GM12878 (cell line): ENCODE results near the gene RBM26. TPM values are rescaled to one million over a fixed set of nuclear protein-coding genes. Genes with fewer than 3 reads are reported as not detected.

Experiments
- ATAC-seq: fragments of 200-7000 bp; cut with Tn5 transposase; 3 replicates; pipeline ENCODE4 v1.9.1; 2020; ENCODE audit warnings: mild to moderate bottlenecking, moderate library complexity
- BruUV-seq: library from RNA; stranded (reverse); fragments of 400-500 nt; replicated peaks from 2 replicates; lab custom pipeline; 2021; lab: Mats Ljungman, UMichigan
- CTCF ChIA-PET: fragments of 300-600 bp; sonication (Branson Sonifier 250); formaldehyde crosslinking; extraction: SDS; loops from one replicate; lab custom pipeline; 2021; ENCODE audit warnings: inconsistent platforms; lab: Yijun Ruan, JAX
- POLR2A ChIA-PET: fragments of 350-600 bp; formaldehyde crosslinking; extraction: SDS; loops from one replicate; lab custom pipeline; 2021; ENCODE audit warnings: inconsistent platforms; lab: Charles Lee
- RAD21 ChIA-PET: fragments of 300-600 bp; sonication (Branson Sonifier 250); formaldehyde crosslinking; loops from one replicate; lab custom pipeline; 2023; ENCODE audit warnings: antibody characterized with exemption; ENCODE audit not compliant: unreplicated experiment; lab: Charles Lee
- SMC1A ChIA-PET: fragments of 300-600 bp; sonication (Branson Sonifier 250); formaldehyde crosslinking; loops from one replicate; lab custom pipeline; 2023; ENCODE audit not compliant: unreplicated experiment, uncharacterized antibody; lab: Charles Lee
- DNase-seq: peaks from one replicate; pipeline ENCODE4 v3.0.0-alpha.2; 2011; ENCODE audit warnings: low read depth, low spot score
- FAIRE-seq: peaks from 3 replicates; lab custom pipeline; 2011; peaks lifted over from hg19 to GRCh38; lab: Jason Lieb, UNC
- H2AFZ ChIP-seq: 2 replicates; pipeline ENCODE4 v1.6.0; 2011; ENCODE audit warnings: low read depth, low read length, control low read depth; ENCODE audit not compliant: control insufficient read depth
- H3K27ac ChIP-seq: 2 replicates; pipeline ENCODE4 v1.5.1; 2011; ENCODE audit warnings: control low read depth; ENCODE audit not compliant: control insufficient read depth, insufficient read depth
- H3K27me3 ChIP-seq, 2 experiments: replicated peaks in 1 of 2; 2 replicates each; pipeline versions ENCODE4 v1.6.0 to v1.6.1; 2011; ENCODE audit warnings: low read length in 1 of 2; ENCODE audit not compliant: control insufficient read depth in 2 of 2, insufficient read depth in 2 of 2
- H3K36me3 ChIP-seq, 2 experiments: 2 replicates each; pipeline ENCODE4 v1.5.1; 2011; ENCODE audit warnings: low read length in 1 of 2; ENCODE audit not compliant: control insufficient read depth in 2 of 2, insufficient read depth in 2 of 2
- H3K4me1 ChIP-seq: 2 replicates; pipeline ENCODE4 v1.6.1; 2011; ENCODE audit warnings: mild to moderate bottlenecking, low read length, moderate library complexity, mixed read lengths; ENCODE audit not compliant: control insufficient read depth, insufficient read depth
- H3K4me2 ChIP-seq: 2 replicates; pipeline ENCODE4 v1.6.0; 2011; ENCODE audit warnings: control low read depth; ENCODE audit not compliant: control insufficient read depth, insufficient read depth
- H3K4me3 ChIP-seq: fragments of 200-600 bp; sonication (generic); 2 replicates; pipeline ENCODE4 v1.5.1; 2016
- H3K79me2 ChIP-seq: 2 replicates; pipeline ENCODE4 v1.6.0; 2011; ENCODE audit warnings: low read length; ENCODE audit not compliant: control insufficient read depth, insufficient read depth
- H3K9ac ChIP-seq: 2 replicates; pipeline ENCODE4 v1.8.0; 2011; ENCODE audit warnings: low read length, control low read depth, mixed read lengths; ENCODE audit not compliant: control insufficient read depth, insufficient read depth
- H3K9me3 ChIP-seq: replicated peaks from 3 replicates; pipeline ENCODE4 v1.5.1; 2011; ENCODE audit warnings: mild to moderate bottlenecking, low read length; ENCODE audit not compliant: control insufficient read depth, insufficient read depth
- H4K20me1 ChIP-seq: 2 replicates; pipeline ENCODE4 v1.6.0; 2011; ENCODE audit not compliant: control insufficient read depth, insufficient read depth
- CHD1 ChIP-seq: IDR thresholded peaks from 2 replicates; pipeline ENCODE4 v1.6.1; 2012; ENCODE audit warnings: low read depth, low read length, improper control_type of control experiment
- CREM ChIP-seq: IDR thresholded peaks from 2 replicates; pipeline ENCODE4 v1.6.1; 2014; ENCODE audit warnings: antibody characterized with exemption, low read depth
- EED ChIP-seq: sonication (generic); IDR thresholded peaks from 2 replicates; pipeline ENCODE4 v1.6.1; 2016; ENCODE audit warnings: antibody characterized with exemption, low read depth
- HSF1 ChIP-seq: fragments of 150-350 bp; IDR thresholded peaks from 2 replicates; pipeline ENCODE4 v1.6.1; 2014; ENCODE audit warnings: mild to moderate bottlenecking, low read depth, low read length
- LARP7 ChIP-seq: fragments of 450-650 bp; IDR thresholded peaks from 2 replicates; pipeline ENCODE4 v1.6.1; 2017; ENCODE audit warnings: mild to moderate bottlenecking
- MEF2B ChIP-seq: fragments of 450-650 bp; IDR thresholded peaks from 2 replicates; pipeline ENCODE4 v1.6.1; 2018; ENCODE audit warnings: mild to moderate bottlenecking, moderate library complexity; ENCODE audit not compliant: partially characterized antibody, poor library complexity, severe bottlenecking
- MXI1 ChIP-seq: fragments of 150-350 bp; IDR thresholded peaks from 2 replicates; pipeline ENCODE4 v1.6.1; 2011; ENCODE audit warnings: low read depth, mild to moderate bottlenecking, inconsistent platforms, low read length, improper control_type of control experiment
- NFIC ChIP-seq: IDR thresholded peaks from 2 replicates; pipeline ENCODE4 v1.6.1; 2012; ENCODE audit warnings: low read depth, mild to moderate bottlenecking, inconsistent platforms, low read length, moderate library complexity
- NFXL1 ChIP-seq: fragments of 450-650 bp; IDR thresholded peaks from 2 replicates; pipeline ENCODE4 v1.6.1; 2017; ENCODE audit warnings: antibody characterized with exemption, mild to moderate bottlenecking, borderline replicate concordance
- PBX3 ChIP-seq: IDR thresholded peaks from 2 replicates; pipeline ENCODE4 v1.6.1; 2011; ENCODE audit warnings: mild to moderate bottlenecking, low read depth, low read length, moderate library complexity; ENCODE audit not compliant: insufficient replicate concordance
- SMC3 ChIP-seq: IDR thresholded peaks from 2 replicates; pipeline ENCODE4 v1.6.1; 2011; ENCODE audit warnings: low read length, improper control_type of control experiment, borderline replicate concordance
- SP1 ChIP-seq: IDR thresholded peaks from one replicate; pipeline ENCODE4 v1.6.1; 2011; ENCODE audit warnings: low read depth, low read length
- TBL1XR1 ChIP-seq: IDR thresholded peaks from 2 replicates; pipeline ENCODE4 v1.6.1; 2012; ENCODE audit warnings: low read depth, low read length, improper control_type of control experiment
- ZBED1 ChIP-seq: IDR thresholded peaks from 2 replicates; pipeline ENCODE4 v1.6.1; 2016; ENCODE audit warnings: borderline replicate concordance
- ZSCAN29 ChIP-seq: fragments of 450-650 bp; IDR thresholded peaks from 2 replicates; pipeline ENCODE4 v1.6.1; 2017; ENCODE audit warnings: mild to moderate bottlenecking, moderate library complexity
- WGBS: methylation state at CpG from one replicate; pipeline ENCODE4 v1.1.6; 2016; ENCODE audit warnings: low lambda C conversion rate; ENCODE audit not compliant: insufficient replicate concordance, insufficient coverage; ENCODE audit errors: missing lambda C conversion rate; 5-methylcytosine and 5-hydroxymethylcytosine counted together
- in situ Hi-C: fragments of 300-500 bp; cut with MboI; formaldehyde crosslinking; loops from 9 replicates; pipeline ENCODE4 v1.14.3; 2018; ENCODE audit warnings: mixed read lengths
- intact Hi-C: fragments of 100-400 bp; cut with micrococcal nuclease; formaldehyde crosslinking; loops from one replicate; pipeline ENCODE4 v1.14.2; 2022; ENCODE audit not compliant: unreplicated experiment
- polyA plus RNA-seq, 11 experiments: library from polyadenylated mRNA; depleted of rRNA in 4 of 11; unstranded in 6 of 11; stranded (reverse) in 5 of 11; fragments of >200 nt; fragmentation: Nextera tagmentation in 4 of 11; fragmentation: Illumina TruSeq in 1 of 11; extraction: Ambion mirVana in 4 of 11; extraction: Trizol in 1 of 11; gene quantifications; 1 replicate in 1 of 11; 2 replicates in 10 of 11; pipeline versions ENCODE4 v1.2.1 to v1.2.3, GENCODE V29; 2011 to 2016; ENCODE audit warnings: inconsistent platforms in 2 of 11, missing spikeins in 2 of 11, low read depth in 1 of 11
- total RNA-seq, 4 experiments: library from RNA; depleted of rRNA in 3 of 4; stranded (reverse); fragments of >200 nt in 3 of 4; fragmentation: Illumina TruSeq in 1 of 4; extraction: Trizol in 1 of 4; gene quantifications; 2 replicates each; pipeline versions ENCODE4 v1.2.1 to v1.2.3, GENCODE V29; 2013 to 2021

The RBM26 gene
- total and polyA plus RNA-seq, 10 of the 15 experiments (the other 5 are each of a cell fraction or from before 2014, with no cell fraction given), result 17.6 to 71.3 (median 38.9) TPM

- H3K4me1 ChIP-seq, result peaks cover 10% of the 10 kb centered on the region; the same call in 1 of the 2 replicates
- WGBS, result 76% methylated on average over 4 of the region's 4 CpGs
- POLR2A ChIA-PET, result no interaction called here
- no peak for TF ChIP-seq EED
- no peak for TF ChIP-seq ZBED1
- TF ChIP-seq MXI1, result no peak
- no peaks in the 10 kb centered on the region for H3K27me3 ChIP-seq
- H4K20me1 ChIP-seq, result no peaks in the 10 kb centered on the region
- no peak overlapping the region for H3K4me2 ChIP-seq
- RAD21 ChIA-PET, result interaction anchor here (2.0 kb wide), 1 partner anchor 37 kb away, joined by 4 read pairs; no protein-coding TSS in a partner anchor
- BruUV-seq, result no TSS peak
- no peaks in the 10 kb centered on the region for H3K9me3 ChIP-seq
- SMC1A ChIA-PET, result interaction anchor here (0.9 to 2.3 kb wide), 5 partner anchors 9 to 40 kb away, joined by 3 to 10 read pairs (median 3); no protein-coding TSS in a partner anchor
- DNase-seq (no peak), FAIRE-seq (no peak), ATAC-seq (no peak)
- no peaks in the 10 kb centered on the region for H3K36me3 ChIP-seq
- CTCF ChIA-PET, result interaction anchor here (1.2 kb wide), 1 partner anchor 19 kb away, joined by 4 read pairs; no protein-coding TSS in a partner anchor
- no peaks in the 10 kb centered on the region for H3K79me2 ChIP-seq
- no peak overlapping the region for H2AFZ ChIP-seq
- H3K9ac ChIP-seq, result no peak overlapping the region
- no peak overlapping the region for H3K27ac ChIP-seq
- intact Hi-C loops, result no loop called here
- no peak overlapping the region for H3K4me3 ChIP-seq
- in situ Hi-C loops, result no loop called here
Measured at GRCh38 chr13:79447141-79447540, 41.1 kb upstream of the RBM26 start.

GRCh38 chr13:79445968-79446645, 40.1 kb upstream of the RBM26 start:
- Histone ChIP-seq H3K4me1 (0 out of 2 replicates have a peak, but pooled peaks cover 1% of the 10 kb centered on the region), H3K4me3 (no peak overlapping the region), H4K20me1 (no peaks in the 10 kb centered on the region), H3K4me2 (no peak overlapping the region), H3K9me3 (no peaks in the 10 kb centered on the region), H3K9ac (no peak overlapping the region), H2AFZ (no peak overlapping the region), H3K36me3 (no peaks in the 10 kb centered on the region), H3K79me2 (no peaks in the 10 kb centered on the region), H3K27me3 (no peaks in the 10 kb centered on the region), H3K27ac (no peak overlapping the region)
- SMC1A ChIA-PET, result interaction anchor here (0.9 to 2.3 kb wide), 3 partner anchors 10 to 41 kb away, joined by 3 to 10 read pairs (median 3); no protein-coding TSS in a partner anchor
- WGBS, result 82% methylated on average over 10 of the region's 11 CpGs
- ATAC-seq, result no peak; the same call in 1 of the 3 replicates
- RAD21 ChIA-PET, result interaction anchor here (0.6 to 2.0 kb wide), 4 partner anchors 9 to 39 kb away, joined by 3 to 4 read pairs (median 4); no protein-coding TSS in a partner anchor
- FAIRE-seq, result no peak
- DNase-seq, result no peak
- POLR2A ChIA-PET, result interaction anchor here (0.6 kb wide), 1 partner anchor 12 kb away, joined by 3 read pairs; no protein-coding TSS in a partner anchor
- CTCF ChIA-PET, result interaction anchor here (0.7 to 1.5 kb wide), 6 partner anchors 10 to 97 kb away, joined by 3 to 6 read pairs (median 4); no protein-coding TSS in a partner anchor
- in situ Hi-C loops (no loop called here), intact Hi-C loops (no loop called here)
- BruUV-seq, result no TSS peak
- TF ChIP-seq NFIC (no peak), PBX3 (no peak), TBL1XR1 (no peak), SMC3 (no peak), HSF1 (no peak), CREM (no peak), MEF2B (no peak), SP1 (no peak), ZSCAN29 (no peak), CHD1 (no peak), LARP7 (no peak), NFXL1 (no peak)
